GM10266 (cell line): Measurements from ENCODE around the gene CD300A.

Source experiments
- DNase-seq: peaks from one replicate; pipeline ENCODE4 v3.0.0; 2012; ENCODE audit errors: extremely low spot score
- CTCF ChIP-seq: IDR thresholded peaks from 2 replicates; pipeline ENCODE4 v1.5.1; 2012; ENCODE audit warnings: mild to moderate bottlenecking, low read depth; ENCODE audit not compliant: control insufficient read depth, insufficient read depth; ENCODE audit errors: missing control alignments

Gene CD300A

GRCh38 chr17:74527756-74528155 lies 61.3 kb downstream of the CD300A start:
- no peak for DNase-seq
- TF ChIP-seq CTCF = no peak

GRCh38 chr17:74528491-74529199 lies 62.2 kb downstream of the CD300A start:
- no peak for TF ChIP-seq CTCF
- peak; percentile 57 for DNase-seq

- no peak for TF ChIP-seq CTCF
Observed at GRCh38 chr17:74529243-74529642, 62.8 kb downstream of the CD300A start.

GRCh38 chr17:74530831-74531150 lies 64.4 kb downstream of the CD300A start:
- no peak for DNase-seq
- TF ChIP-seq CTCF = no peak

More at GRCh38 chr17:74529243-74529642, 62.8 kb downstream of the CD300A start:
- DNase-seq = no peak

GRCh38 chr17:74531231-74531761 lies 64.9 kb downstream of the CD300A start, which contains the start of gene CD300LB:
TSS of gene CD300LB (minus strand) at chr17:74531475. CDS start at chr17:74531350, 125 bp downstream.
- no peak for DNase-seq
- no peak for TF ChIP-seq CTCF

- no peak for TF ChIP-seq CTCF
- no peak for DNase-seq
Observed at GRCh38 chr17:74532115-74532514, 65.7 kb downstream of the CD300A start.
